Choroid plexus epithelial cell (primary cell): ENCODE data around the gene EXOC3L1.
A peak's percentile ranks its signal among the peaks of the same experiment; 100 is the strongest.

Experiments
- DNase-seq: peaks from one replicate; pipeline ENCODE4 v3.0.0-alpha.2; 2010; ENCODE audit warnings: low read depth
- H3K4me3 ChIP-seq: 2 replicates; pipeline ENCODE4 v1.5.1; 2011; ENCODE audit warnings: low read depth, mild to moderate bottlenecking, control low read depth, low read length, moderate library complexity
- CTCF ChIP-seq: conservative IDR thresholded peaks from 2 replicates; pipeline ENCODE4 v1.5.1; 2011; ENCODE audit warnings: low read depth, mild to moderate bottlenecking, control low read depth, inconsistent platforms, low read length, moderate library complexity

Gene EXOC3L1

GRCh38 chr16:67185651-67186134 lies 4.2 kb downstream of the EXOC3L1 start:
- TF ChIP-seq CTCF = no peak
- DNase-seq = no peak
- no peak overlapping the region for H3K4me3 ChIP-seq

- no peak overlapping the region for H3K4me3 ChIP-seq
- DNase-seq = peak; percentile 95
- peak; percentile 92 for TF ChIP-seq CTCF
These were observed 4.8 kb downstream of the EXOC3L1 start for GRCh38 chr16:67184995-67185650.

- no peak for DNase-seq
- H3K4me3 ChIP-seq = peak overlapping the region; percentile 87
- TF ChIP-seq CTCF = no peak
These were observed 5.4 kb downstream of the EXOC3L1 start for GRCh38 chr16:67184453-67184994.

GRCh38 chr16:67183627-67184452 lies 6.1 kb downstream of the EXOC3L1 start, which contains the start of gene MATCAP1:
MATCAP1 (minus strand) TSS chr16:67183963; CDS start chr16:67180610, 3,353 bp downstream.
- no peak for TF ChIP-seq CTCF
- peak within 1 kb of the TSS; percentile 87 for H3K4me3 ChIP-seq
- peak; percentile 98 for DNase-seq

- TF ChIP-seq CTCF = no peak
- DNase-seq = no peak
- H3K4me3 ChIP-seq = peak overlapping the region; percentile 87
These were observed 6.7 kb downstream of the EXOC3L1 start for GRCh38 chr16:67183284-67183626.

GRCh38 chr16:67182288-67182687 lies 7.6 kb downstream of the EXOC3L1 start:
- DNase-seq = no peak
- TF ChIP-seq CTCF = no peak
- H3K4me3 ChIP-seq = no peak overlapping the region
